ENCODE measurements around the gene EFL1. TPM values are rescaled to one million over a fixed set of nuclear protein-coding genes. Genes with fewer than 3 reads are reported as not detected.

The EFL1 gene
- total and polyA plus RNA-seq, 2 donors (not counting 3 experiments of a cell fraction or from before 2014, with no cell fraction given), result 6.6 to 21.9 TPM

DNA sequence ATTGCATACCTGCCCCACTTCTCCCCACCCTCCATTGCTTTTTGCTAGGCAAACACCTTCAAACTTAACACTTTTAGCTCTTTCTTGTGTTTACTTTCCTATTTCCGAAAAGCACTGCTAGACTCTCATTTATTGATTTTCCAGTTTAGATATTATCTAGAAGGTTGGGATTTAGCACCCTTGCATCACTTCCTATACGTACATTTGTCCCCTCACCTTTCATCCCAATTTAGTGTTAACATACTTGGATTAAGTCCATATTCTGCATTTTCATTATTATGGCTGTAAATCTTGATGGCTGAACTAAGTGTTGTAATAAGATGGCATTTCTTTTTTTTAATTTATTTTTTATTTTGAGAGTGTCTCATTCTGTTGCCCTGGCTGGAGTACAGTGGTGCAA lies 47.3 kb upstream of the EFL1 start:
- H3K9me3 ChIP-seq (replicated peaks; ENCODE audit: control insufficient read depth, insufficient read depth, low read length), result no peaks in the 10 kb centered on the region
- intact Hi-C loops (cut with micrococcal nuclease) (no loop called here), dilution Hi-C loops (cut with MboI; ENCODE audit: extremely low pct_ligation_motif_present, low sequenced_read_pairs) (no loop called here)
- H3K4me2 ChIP-seq (ENCODE audit: insufficient read depth, low read length), result no peak overlapping the region
- ChIA-PET CTCF (no interaction called here), POLR2A (no interaction called here)
- H3K36me3 ChIP-seq (ENCODE audit: control insufficient read depth in 2 of 2, extremely low read depth in 1 of 2, insufficient read depth in 2 of 2, low read length in 2 of 2), result no peaks in the 10 kb centered on the region
- FAIRE-seq (no peak), DNase-seq (ENCODE audit: low read depth, low spot score) (no peak)
- H3K79me2 ChIP-seq (ENCODE audit: control insufficient read depth, insufficient read depth, low read length), result no peaks in the 10 kb centered on the region
- H3K27me3 ChIP-seq (ENCODE audit: control insufficient read depth in 2 of 2, insufficient read depth in 2 of 2, low read length in 2 of 2), result no peaks in the 10 kb centered on the region
- no peak for TF ChIP-seq EZH2 (IDR thresholded peaks at IDR 0.05; ENCODE audit: borderline replicate concordance, low read depth, low read length, severe bottlenecking)
- TF ChIP-seq JUN (IDR thresholded peaks at IDR 0.05; ENCODE audit: borderline replicate concordance, insufficient read depth, insufficient read length, low read depth), result no peak
- TF ChIP-seq MYC (IDR thresholded peaks at IDR 0.05; ENCODE audit: low read depth, low read length), result no peak
- TF ChIP-seq POLR2AphosphoS5 (IDR thresholded peaks at IDR 0.05; ENCODE audit: insufficient read depth, low read depth, low read length), result no peak
- TF ChIP-seq POLR2A (IDR thresholded peaks at IDR 0.05; ENCODE audit: low read depth, low read length), result no peak
- no peak for TF ChIP-seq GATA2 (IDR thresholded peaks at IDR 0.05; ENCODE audit: insufficient read depth, insufficient read length, low read depth, low read length)
- TF ChIP-seq FOS (IDR thresholded peaks at IDR 0.05; ENCODE audit: borderline replicate concordance, insufficient read depth, low read length), result no peak
- TF ChIP-seq, protein P1, sequence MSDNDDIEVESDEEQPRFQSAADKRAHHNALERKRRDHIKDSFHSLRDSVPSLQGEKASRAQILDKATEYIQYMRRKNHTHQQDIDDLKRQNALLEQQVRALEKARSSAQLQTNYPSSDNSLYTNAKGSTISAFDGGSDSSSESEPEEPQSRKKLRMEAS (IDR thresholded peaks at IDR 0.05; ENCODE audit: insufficient read depth, insufficient read length), result no peak
- TF ChIP-seq, protein P2, sequence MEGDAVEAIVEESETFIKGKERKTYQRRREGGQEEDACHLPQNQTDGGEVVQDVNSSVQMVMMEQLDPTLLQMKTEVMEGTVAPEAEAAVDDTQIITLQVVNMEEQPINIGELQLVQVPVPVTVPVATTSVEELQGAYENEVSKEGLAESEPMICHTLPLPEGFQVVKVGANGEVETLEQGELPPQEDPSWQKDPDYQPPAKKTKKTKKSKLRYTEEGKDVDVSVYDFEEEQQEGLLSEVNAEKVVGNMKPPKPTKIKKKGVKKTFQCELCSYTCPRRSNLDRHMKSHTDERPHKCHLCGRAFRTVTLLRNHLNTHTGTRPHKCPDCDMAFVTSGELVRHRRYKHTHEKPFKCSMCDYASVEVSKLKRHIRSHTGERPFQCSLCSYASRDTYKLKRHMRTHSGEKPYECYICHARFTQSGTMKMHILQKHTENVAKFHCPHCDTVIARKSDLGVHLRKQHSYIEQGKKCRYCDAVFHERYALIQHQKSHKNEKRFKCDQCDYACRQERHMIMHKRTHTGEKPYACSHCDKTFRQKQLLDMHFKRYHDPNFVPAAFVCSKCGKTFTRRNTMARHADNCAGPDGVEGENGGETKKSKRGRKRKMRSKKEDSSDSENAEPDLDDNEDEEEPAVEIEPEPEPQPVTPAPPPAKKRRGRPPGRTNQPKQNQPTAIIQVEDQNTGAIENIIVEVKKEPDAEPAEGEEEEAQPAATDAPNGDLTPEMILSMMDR (IDR thresholded peaks at IDR 0.05; ENCODE audit: extremely low read depth in 1 of 2, insufficient read depth in 1 of 2, low read depth in 1 of 2, low read length in 2 of 2), result no peak
- H3K4me3 ChIP-seq (replicated peaks in 1 of 3; ENCODE audit: insufficient read depth in 1 of 3, low read depth in 1 of 3, low read length in 3 of 3), result no peak overlapping the region
- H2AFZ ChIP-seq (ENCODE audit: low read depth, low read length), result no peak overlapping the region
- H4K20me1 ChIP-seq (replicated peaks; ENCODE audit: control insufficient read depth, extremely low read depth, insufficient read depth, low read length), result no peaks in the 10 kb centered on the region
- no peaks in the 10 kb centered on the region for H3K9me1 ChIP-seq (replicated peaks; ENCODE audit: control insufficient read depth, extremely low read depth, insufficient read depth, low read length)
- no peak overlapping the region for H3K9ac ChIP-seq (replicated peaks; ENCODE audit: extremely low read depth, insufficient read depth, low read length)
- no TSS peak for BruUV-seq (replicated peaks)
- H3K27ac ChIP-seq (ENCODE audit: insufficient read depth, low read depth, low read length), result no peak overlapping the region
- peaks cover 4% of the 10 kb centered on the region for H3K4me1 ChIP-seq (ENCODE audit: control insufficient read depth, extremely low read depth, insufficient read depth, low read length)

All from endothelial cell of umbilical vein (primary cell).